ENCODE measurements around the gene CST9L. TPM values are rescaled to one million over a fixed set of nuclear protein-coding genes. Genes with fewer than 3 reads are reported as not detected.
"Not testable (repeated sequence)": the region's sequence is repeated elsewhere in the genome, so short reads cannot be mapped to it uniquely, and the experiment has no call there.

Gene CST9L
- total RNA-seq, 1 donor from 2014 or later: not detected

- no peak for TF ChIP-seq CTCF (conservative IDR thresholded peaks at IDR 0.05)
- no peak overlapping the region for H3K4me3 Mint-ChIP-seq
- no peaks in the 10 kb centered on the region for H3K36me3 Mint-ChIP-seq (ENCODE audit: low read depth)
- peaks cover 7% of the 10 kb centered on the region for H3K4me1 Mint-ChIP-seq
- peaks cover 3% of the 10 kb centered on the region for H3K27me3 Mint-ChIP-seq (ENCODE audit: low read depth)
- H3K27ac Mint-ChIP-seq (ENCODE audit: unreplicated experiment): no peak overlapping the region
- H3K9me3 Mint-ChIP-seq: peaks cover 2% of the 10 kb centered on the region
- no peak for DNase-seq (ENCODE audit: low read depth, low spot score)
Observed at GRCh38 chr20:23585808-23586734, 17.8 kb upstream of the CST9L start.

- H3K27me3 Mint-ChIP-seq (ENCODE audit: low read depth): peaks cover 3% of the 10 kb centered on the region
- no peak for DNase-seq (ENCODE audit: low read depth, low spot score)
- peaks cover 2% of the 10 kb centered on the region for H3K9me3 Mint-ChIP-seq
- no peak for TF ChIP-seq CTCF (conservative IDR thresholded peaks at IDR 0.05)
- H3K36me3 Mint-ChIP-seq (ENCODE audit: low read depth): no peaks in the 10 kb centered on the region
- no peak overlapping the region for H3K4me3 Mint-ChIP-seq
- peaks cover 7% of the 10 kb centered on the region for H3K4me1 Mint-ChIP-seq
- no peak overlapping the region for H3K27ac Mint-ChIP-seq (ENCODE audit: unreplicated experiment)
Observed at GRCh38 chr20:23585449-23585807, 17.1 kb upstream of the CST9L start.

- DNase-seq (ENCODE audit: low read depth, low spot score): no peak
- Mint-ChIP-seq H3K27ac (ENCODE audit: unreplicated experiment) (no peak overlapping the region), H3K36me3 (ENCODE audit: low read depth) (no peaks in the 10 kb centered on the region), H3K9me3 (peaks cover 2% of the 10 kb centered on the region), H3K27me3 (ENCODE audit: low read depth) (peaks cover 3% of the 10 kb centered on the region), H3K4me1 (peaks cover 7% of the 10 kb centered on the region), H3K4me3 (no peak overlapping the region)
- no peak for TF ChIP-seq CTCF (conservative IDR thresholded peaks at IDR 0.05)
Observed at GRCh38 chr20:23584434-23585199, 16.3 kb upstream of the CST9L start.

- no peak overlapping the region for H3K4me3 Mint-ChIP-seq
- no peak for TF ChIP-seq CTCF (conservative IDR thresholded peaks at IDR 0.05)
- peaks cover 2% of the 10 kb centered on the region for H3K9me3 Mint-ChIP-seq
- H3K4me1 Mint-ChIP-seq: peaks cover under 1% of the 10 kb centered on the region
- H3K36me3 Mint-ChIP-seq (ENCODE audit: low read depth): no peaks in the 10 kb centered on the region
- H3K27me3 Mint-ChIP-seq (ENCODE audit: low read depth): peaks cover 3% of the 10 kb centered on the region
- H3K27ac Mint-ChIP-seq (ENCODE audit: unreplicated experiment): no peak overlapping the region
- DNase-seq (ENCODE audit: low read depth, low spot score): no peak
Observed at GRCh38 chr20:23583526-23583925, 15.2 kb upstream of the CST9L start.

- Mint-ChIP-seq H3K27ac (ENCODE audit: unreplicated experiment) (no peak overlapping the region), H3K9me3 (peaks cover 2% of the 10 kb centered on the region), H3K4me1 (no peaks in the 10 kb centered on the region), H3K4me3 (no peak overlapping the region), H3K36me3 (ENCODE audit: low read depth) (no peaks in the 10 kb centered on the region), H3K27me3 (ENCODE audit: low read depth) (peaks cover 3% of the 10 kb centered on the region)
- no peak for TF ChIP-seq CTCF (conservative IDR thresholded peaks at IDR 0.05)
- DNase-seq (ENCODE audit: low read depth, low spot score): no peak
Observed at GRCh38 chr20:23582293-23582692, 14.0 kb upstream of the CST9L start.

- not testable (repeated sequence) for H3K27ac Mint-ChIP-seq (ENCODE audit: unreplicated experiment); H3K36me3 Mint-ChIP-seq (ENCODE audit: low read depth); H3K9me3 Mint-ChIP-seq; H3K4me1 Mint-ChIP-seq; H3K27me3 Mint-ChIP-seq (ENCODE audit: low read depth); H3K4me3 Mint-ChIP-seq; DNase-seq (ENCODE audit: low read depth, low spot score)
Observed at GRCh38 chr20:23581833-23582232, 13.5 kb upstream of the CST9L start.

Data from neural crest cell (in vitro differentiated cells).